PC-9 (cell line): ENCODE measurements around the gene KAT6B.

Source experiments
- EZH2 ChIP-seq: fragments of 200-600 bp; sonication (generic); IDR thresholded peaks from 2 replicates; pipeline ENCODE4 v1.8.0; 2017; ENCODE audit warnings: antibody characterized with exemption, low read depth
- TF ChIP-seq, protein P1 (sequence below): fragments of 200-600 bp; sonication (generic); conservative IDR thresholded peaks from 2 replicates; pipeline ENCODE4 v1.6.1; 2017; ENCODE audit warnings: mixed run types, antibody characterized with exemption, mild to moderate bottlenecking, moderate library complexity

DNA sequence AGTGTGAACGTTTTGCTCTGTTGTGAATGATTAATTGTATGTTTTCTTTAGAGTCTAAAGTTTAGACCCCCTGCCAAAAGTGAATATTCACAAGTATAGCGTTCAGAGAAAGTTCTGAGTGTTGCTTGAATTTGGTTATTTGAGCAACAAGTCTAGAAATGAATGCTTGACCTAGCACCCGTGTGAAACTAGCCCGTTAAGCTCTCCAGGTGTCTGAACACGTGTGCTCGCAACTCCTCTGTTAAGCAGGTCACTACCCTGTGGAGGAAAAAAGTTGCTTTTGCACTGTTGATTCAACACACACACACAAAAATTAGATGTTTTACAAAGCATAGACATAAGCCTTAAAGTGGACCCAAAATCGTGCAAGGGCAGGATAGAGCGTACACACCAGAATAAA, 206.4 kb downstream of the KAT6B start:
- TF ChIP-seq, protein P1, sequence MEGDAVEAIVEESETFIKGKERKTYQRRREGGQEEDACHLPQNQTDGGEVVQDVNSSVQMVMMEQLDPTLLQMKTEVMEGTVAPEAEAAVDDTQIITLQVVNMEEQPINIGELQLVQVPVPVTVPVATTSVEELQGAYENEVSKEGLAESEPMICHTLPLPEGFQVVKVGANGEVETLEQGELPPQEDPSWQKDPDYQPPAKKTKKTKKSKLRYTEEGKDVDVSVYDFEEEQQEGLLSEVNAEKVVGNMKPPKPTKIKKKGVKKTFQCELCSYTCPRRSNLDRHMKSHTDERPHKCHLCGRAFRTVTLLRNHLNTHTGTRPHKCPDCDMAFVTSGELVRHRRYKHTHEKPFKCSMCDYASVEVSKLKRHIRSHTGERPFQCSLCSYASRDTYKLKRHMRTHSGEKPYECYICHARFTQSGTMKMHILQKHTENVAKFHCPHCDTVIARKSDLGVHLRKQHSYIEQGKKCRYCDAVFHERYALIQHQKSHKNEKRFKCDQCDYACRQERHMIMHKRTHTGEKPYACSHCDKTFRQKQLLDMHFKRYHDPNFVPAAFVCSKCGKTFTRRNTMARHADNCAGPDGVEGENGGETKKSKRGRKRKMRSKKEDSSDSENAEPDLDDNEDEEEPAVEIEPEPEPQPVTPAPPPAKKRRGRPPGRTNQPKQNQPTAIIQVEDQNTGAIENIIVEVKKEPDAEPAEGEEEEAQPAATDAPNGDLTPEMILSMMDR: no peak
- no peak for TF ChIP-seq EZH2
